Endodermal cell (in vitro differentiated cells): ENCODE results near the gene CWC27. TPM values are rescaled to one million over a fixed set of nuclear protein-coding genes. Genes with fewer than 3 reads are reported as not detected.
A peak's percentile ranks its signal among the peaks of the same experiment; 100 is the strongest.

Source experiments
- DNase-seq: peaks from one replicate; pipeline ENCODE4 v3.0.0-alpha.2; 2017
- H3K27ac ChIP-seq: 2 replicates; pipeline ENCODE4 v1.5.1; 2013; ENCODE audit warnings: mild to moderate bottlenecking, low read depth, low read length, moderate library complexity
- H3K27me3 ChIP-seq: 2 replicates; pipeline ENCODE4 v1.6.1; 2013; ENCODE audit warnings: mild to moderate bottlenecking, low read length, moderate library complexity; ENCODE audit not compliant: insufficient read depth, control insufficient read depth, poor library complexity, severe bottlenecking
- H3K36me3 ChIP-seq: 2 replicates; pipeline ENCODE4 v1.7.0; 2013; ENCODE audit warnings: mild to moderate bottlenecking, low read length, moderate library complexity; ENCODE audit not compliant: control insufficient read depth, insufficient read depth
- H3K4me1 ChIP-seq: one replicate; pipeline ENCODE4 v1.7.0; 2013; ENCODE audit warnings: low read length; ENCODE audit not compliant: control insufficient read depth, insufficient read depth
- H3K4me3 ChIP-seq: 2 replicates; pipeline ENCODE4 v1.5.1; 2013; ENCODE audit warnings: mild to moderate bottlenecking, low read length, moderate library complexity
- H3K9ac ChIP-seq: 2 replicates; pipeline ENCODE4 v1.6.1; 2013; ENCODE audit warnings: mild to moderate bottlenecking, low read length, moderate library complexity; ENCODE audit not compliant: poor library complexity, severe bottlenecking; ENCODE audit errors: extremely low read depth
- H3K9me3 ChIP-seq: 2 replicates; pipeline ENCODE4 v1.6.1; 2013; ENCODE audit warnings: mild to moderate bottlenecking, low read length, moderate library complexity; ENCODE audit not compliant: control insufficient read depth
- H3K27ac Mint-ChIP-seq: 2 replicates; pipeline ENCODE4 v1.8.0; 2020; ENCODE audit warnings: mixed read lengths
- H3K27me3 Mint-ChIP-seq: 2 replicates; pipeline ENCODE4 v1.8.0; 2021; ENCODE audit warnings: mild to moderate bottlenecking, mixed read lengths; ENCODE audit not compliant: insufficient read depth
- H3K36me3 Mint-ChIP-seq: 2 replicates; pipeline ENCODE4 v1.8.0; 2020; ENCODE audit warnings: low read depth, mixed read lengths
- H3K4me1 Mint-ChIP-seq: 2 replicates; pipeline ENCODE4 v1.8.0; 2020; ENCODE audit warnings: mixed read lengths
- H3K4me3 Mint-ChIP-seq: 2 replicates; pipeline ENCODE4 v1.8.0; 2020; ENCODE audit warnings: mild to moderate bottlenecking, moderate library complexity, mixed read lengths
- H3K9me3 Mint-ChIP-seq: 2 replicates; pipeline ENCODE4 v1.8.0; 2020; ENCODE audit warnings: mild to moderate bottlenecking, mixed read lengths
- CTCF ChIP-seq: fragments of 200-600 bp; sonication (generic); conservative IDR thresholded peaks from 2 replicates; pipeline ENCODE4 v1.5.0; 2021; ENCODE audit warnings: antibody characterized with exemption, mild to moderate bottlenecking
- WGBS, 2 experiments: methylation state at CpG; one replicate each; pipeline versions ENCODE4 v1.1.5 to v1.1.7; 2013; ENCODE audit warnings: missing lambda C conversion rate in 2 of 2, mixed read lengths in 1 of 2; ENCODE audit not compliant: insufficient coverage in 1 of 2, insufficient read length in 1 of 2; 5-methylcytosine and 5-hydroxymethylcytosine counted together
- total RNA-seq, 2 donors: library from RNA; stranded (reverse); fragmentation: NEBNext Ultra II Directional in 1 of 2; extraction: Animal tissue kit (Norgen Biotek cat#: 25700) in 1 of 2; gene quantifications; 2 replicates in 1 of 2; 3 replicates in 1 of 2; pipeline ENCODE4 v1.2.1, GENCODE V29; 2021

Gene CWC27
- total RNA-seq, 2 donors from 2014 or later: 69.1 to 74.8 TPM

GRCh38 chr5:64790210-64790609, 21.5 kb downstream of the CWC27 start:
- Histone ChIP-seq H3K27me3 (no peaks in the 10 kb centered on the region), H3K36me3 (peaks cover 90% of the 10 kb centered on the region), H3K9ac (no peak overlapping the region), H3K9me3 (peaks cover under 1% of the 10 kb centered on the region), H3K4me3 (no peak overlapping the region), H3K27ac (no peak overlapping the region), H3K4me1 (no peaks in the 10 kb centered on the region)
- WGBS, 2 experiments: 93% methylated on average over 1 of the region's 1 CpG; no CpG with 5 or more reads in 1 of the 2 experiments
- Mint-ChIP-seq H3K27me3 (no peaks in the 10 kb centered on the region), H3K27ac (peak overlapping the region; percentile 61), H3K9me3 (no peaks in the 10 kb centered on the region), H3K4me3 (no peak overlapping the region), H3K4me1 (no peaks in the 10 kb centered on the region), H3K36me3 (peaks cover 46% of the 10 kb centered on the region)
- no peak for TF ChIP-seq CTCF
- no peak for DNase-seq

- DNase-seq: no peak
- Histone ChIP-seq H3K27me3 (no peaks in the 10 kb centered on the region), H3K9ac (no peak overlapping the region), H3K4me1 (no peaks in the 10 kb centered on the region), H3K36me3 (peaks cover 86% of the 10 kb centered on the region), H3K4me3 (no peak overlapping the region), H3K9me3 (peaks cover 12% of the 10 kb centered on the region), H3K27ac (no peak overlapping the region)
- H3K27ac Mint-ChIP-seq: no peak overlapping the region
- no peaks in the 10 kb centered on the region for H3K4me1 Mint-ChIP-seq
- no peak overlapping the region for H3K4me3 Mint-ChIP-seq
- no peaks in the 10 kb centered on the region for H3K9me3 Mint-ChIP-seq
- TF ChIP-seq CTCF: no peak
- H3K36me3 Mint-ChIP-seq: peaks cover 45% of the 10 kb centered on the region
- no peaks in the 10 kb centered on the region for H3K27me3 Mint-ChIP-seq
Measured at GRCh38 chr5:64792469-64792868, 23.7 kb downstream of the CWC27 start.

GRCh38 chr5:64794053-64794770, 25.5 kb downstream of the CWC27 start:
- no peaks in the 10 kb centered on the region for H3K9me3 Mint-ChIP-seq
- Histone ChIP-seq H3K36me3 (peaks cover 86% of the 10 kb centered on the region), H3K4me1 (no peaks in the 10 kb centered on the region), H3K27ac (no peak overlapping the region), H3K9me3 (peaks cover 12% of the 10 kb centered on the region), H3K4me3 (no peak overlapping the region), H3K9ac (no peak overlapping the region), H3K27me3 (no peaks in the 10 kb centered on the region)
- no peaks in the 10 kb centered on the region for H3K4me1 Mint-ChIP-seq
- H3K4me3 Mint-ChIP-seq: no peak overlapping the region
- H3K27ac Mint-ChIP-seq: no peak overlapping the region
- 95 to 100% methylated on average over 2 to 3 of the region's 3 CpGs for WGBS, 2 experiments
- no peak for DNase-seq
- H3K27me3 Mint-ChIP-seq: no peaks in the 10 kb centered on the region
- TF ChIP-seq CTCF: no peak
- peaks cover 49% of the 10 kb centered on the region for H3K36me3 Mint-ChIP-seq
